ENCODE measurements around the gene SLC25A29. TPM values are rescaled to one million over a fixed set of nuclear protein-coding genes. Genes with fewer than 3 reads are reported as not detected.
"Not testable (repeated sequence)": the region's sequence is repeated elsewhere in the genome, so short reads cannot be mapped to it uniquely, and the experiment has no call there.

The SLC25A29 gene
- total RNA-seq, 1 donor, result 131 TPM

DNA sequence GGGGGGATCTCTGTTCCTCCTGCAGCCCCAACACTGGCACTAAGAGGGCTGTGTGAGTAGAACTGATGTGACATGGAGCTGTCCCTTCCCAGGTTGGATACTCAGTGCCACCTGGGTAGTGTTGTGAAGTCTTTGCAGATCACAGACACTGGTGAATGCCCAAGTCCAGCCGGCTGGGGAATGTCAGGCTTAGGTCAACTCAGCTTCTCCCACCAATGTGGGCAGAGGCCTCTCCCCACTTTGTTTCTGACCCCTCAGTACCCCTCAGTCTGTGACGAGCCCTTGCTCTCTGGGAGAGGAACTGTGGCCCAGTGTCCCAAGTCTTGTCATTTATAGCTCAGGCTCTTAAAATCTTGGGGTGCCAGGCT, 11.3 kb downstream of the SLC25A29 start:
- DNase-seq (ENCODE audit: low read depth in 2 of 3, low spot score in 2 of 3), result no peak

DNA sequence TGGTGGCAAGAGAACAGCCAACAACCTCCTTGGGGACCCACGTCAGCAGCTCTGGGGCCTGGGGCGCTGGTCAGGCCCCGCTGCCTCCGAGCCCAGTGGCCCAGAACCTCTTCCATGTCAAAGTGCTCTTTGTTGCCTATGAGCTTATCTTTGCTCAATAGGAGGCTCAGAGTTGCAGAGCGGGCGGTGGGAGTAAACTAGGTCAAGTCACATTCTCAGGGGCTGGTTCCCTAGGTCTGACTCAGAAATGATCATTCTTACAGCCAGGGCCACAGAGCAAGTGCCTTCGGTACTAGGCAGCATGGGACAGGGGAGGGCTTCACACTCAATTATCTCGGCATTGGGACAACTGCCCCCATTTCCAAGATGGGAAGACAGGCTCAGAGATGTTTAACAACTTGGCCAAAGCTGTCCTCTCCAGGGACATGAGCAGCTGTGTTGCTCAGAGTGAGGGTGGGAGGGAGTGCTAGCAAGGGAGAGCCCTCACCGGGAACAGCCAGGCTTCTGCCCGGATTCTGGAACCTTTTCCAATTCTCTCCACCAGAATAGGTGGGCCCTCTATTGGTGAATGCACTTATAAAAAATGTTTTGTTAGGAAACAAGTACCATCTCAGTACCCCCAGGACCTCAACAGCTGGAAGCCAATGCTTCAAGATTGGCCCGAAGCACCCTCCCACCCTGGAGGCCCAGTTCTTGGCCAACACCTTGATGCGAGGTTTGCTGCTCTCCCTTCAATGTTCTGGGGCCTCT, 11.9 kb downstream of the SLC25A29 start:
- no peak for DNase-seq (ENCODE audit: low read depth in 2 of 3, low spot score in 2 of 3)

DNA sequence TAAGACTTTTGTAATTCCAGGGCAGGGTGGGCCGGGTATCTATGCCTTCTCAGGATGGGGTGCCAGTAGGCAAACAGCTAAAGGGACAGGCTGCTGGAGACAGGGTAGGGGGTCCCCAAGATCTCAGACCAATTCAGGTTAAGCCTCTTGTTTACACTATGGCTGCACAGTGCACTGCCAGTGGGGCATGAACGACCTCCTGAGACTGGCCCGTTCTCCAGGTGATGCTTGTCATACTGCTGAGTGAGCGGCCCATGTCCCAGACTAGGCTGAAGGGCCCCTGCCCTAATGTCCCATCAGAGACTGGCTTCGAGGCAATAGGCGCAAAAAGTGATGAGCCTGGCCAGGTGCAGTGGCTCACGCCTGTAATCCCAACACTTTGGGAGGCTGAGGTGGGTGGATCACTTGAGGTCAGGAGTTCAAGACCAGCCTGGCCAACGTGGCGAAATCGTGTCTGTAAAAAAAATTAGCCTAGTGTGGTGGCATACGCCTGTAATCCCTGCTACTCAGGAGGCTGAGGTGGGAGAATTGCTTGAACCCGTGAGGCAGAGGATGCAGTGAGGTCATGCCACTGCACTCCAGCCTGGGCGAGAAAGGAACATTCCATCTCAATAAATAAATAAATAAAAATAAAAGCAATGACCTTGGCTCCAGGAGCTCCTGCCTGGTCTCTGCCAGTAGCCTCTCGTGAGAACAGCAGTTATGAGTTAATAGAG, 12.6 kb downstream of the SLC25A29 start:
- DNase-seq (ENCODE audit: low read depth in 2 of 3, low spot score in 2 of 3), result no peak

DNA sequence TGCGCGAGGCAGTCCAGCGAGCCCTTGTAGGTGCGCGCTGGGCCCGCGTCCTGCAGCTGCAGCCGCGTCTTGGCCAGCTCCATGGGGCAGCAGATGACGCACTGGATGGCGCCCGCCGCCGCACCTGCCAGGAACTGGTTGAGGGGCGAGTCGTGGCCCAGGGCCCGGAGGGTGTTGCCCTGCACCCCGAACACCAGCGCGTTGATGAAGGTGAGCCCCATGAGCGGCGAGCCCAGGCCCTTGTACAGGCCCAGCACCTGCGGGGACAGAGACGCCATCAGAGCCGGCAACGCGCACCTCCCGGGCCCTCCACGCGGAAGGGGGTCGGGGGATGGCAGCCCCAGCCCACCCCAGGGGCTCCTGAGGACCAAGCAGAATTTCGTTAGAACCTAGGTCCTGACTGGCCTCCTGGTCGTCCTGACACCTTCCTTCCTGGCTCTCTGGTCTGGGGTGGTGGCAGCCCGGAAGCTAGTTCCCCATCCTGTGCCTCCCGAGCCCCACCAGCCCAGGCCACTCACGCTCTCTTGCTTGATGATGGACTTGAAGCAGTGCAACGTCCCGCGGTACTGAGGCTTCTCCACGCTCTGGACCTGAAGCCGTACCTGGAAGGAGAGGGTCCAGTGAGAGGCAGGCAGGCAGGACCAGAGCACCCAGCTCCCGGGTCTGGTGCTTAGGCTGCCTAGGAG, 13.3 kb downstream of the SLC25A29 start:
- DNase-seq (ENCODE audit: low read depth in 2 of 3, low spot score in 2 of 3), result no peak

DNA sequence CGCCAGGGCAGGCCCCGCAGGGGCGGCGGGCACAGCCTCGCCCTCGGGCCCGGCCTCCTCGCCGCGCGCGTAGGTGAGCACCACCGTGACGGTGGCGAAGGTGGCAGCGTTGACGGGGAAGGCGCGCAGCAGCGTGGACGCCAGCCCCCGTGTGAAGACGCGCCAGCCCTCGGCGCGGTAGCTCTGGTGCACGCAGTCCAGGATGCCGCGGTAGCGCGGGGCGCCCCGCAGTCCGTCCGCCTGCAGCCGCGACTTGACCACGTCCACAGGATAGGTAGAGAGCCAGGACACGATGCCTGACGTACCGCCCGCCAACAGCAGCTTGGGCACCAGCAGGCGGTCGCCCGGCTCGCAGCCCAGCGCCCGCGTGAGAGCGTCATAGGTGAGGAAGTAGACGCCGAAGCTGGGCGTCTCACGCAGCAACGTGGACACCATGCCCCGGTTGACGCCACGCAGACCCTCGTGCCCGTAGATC, 13.9 kb downstream of the SLC25A29 start:
- DNase-seq (ENCODE audit: low read depth in 2 of 3, low spot score in 2 of 3), result no peak

DNA sequence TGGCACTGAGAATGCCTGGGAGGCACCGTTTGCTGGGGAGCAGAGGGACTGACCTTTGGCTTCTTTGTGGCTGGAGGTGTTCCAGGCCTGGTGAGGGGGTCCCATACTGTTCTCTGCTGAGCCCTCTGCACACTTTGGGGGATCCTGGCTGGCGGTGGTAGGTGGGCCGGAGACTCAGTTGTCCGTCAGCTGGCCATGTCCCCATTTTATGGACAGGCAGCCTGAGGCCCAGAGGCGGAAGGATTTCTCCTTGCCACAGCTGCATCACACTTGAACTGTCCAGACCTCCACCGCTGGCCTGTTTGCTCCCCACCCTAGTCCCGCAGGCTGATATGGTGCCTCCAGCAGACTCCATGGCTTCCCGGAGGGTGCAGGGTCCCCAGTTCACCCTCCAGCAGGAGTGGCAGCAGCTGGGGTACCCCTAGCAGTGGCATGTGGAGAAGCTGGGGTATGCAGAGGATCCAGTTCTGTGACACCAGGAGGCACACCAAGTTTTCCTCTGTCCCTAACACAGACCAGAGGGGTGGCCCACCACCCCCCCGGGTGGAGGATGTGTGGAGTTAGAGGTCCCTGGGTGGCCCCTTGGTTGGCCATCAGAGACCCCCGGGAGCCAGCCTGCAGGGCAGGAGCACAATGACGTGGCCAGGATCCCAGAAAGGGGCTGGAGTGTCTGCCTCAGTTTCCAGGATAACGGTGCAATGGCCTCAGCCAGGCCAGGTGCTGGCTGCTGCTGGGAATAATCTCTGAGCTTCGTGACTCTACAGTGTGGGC, 14.8 kb downstream of the SLC25A29 start:
- DNase-seq (ENCODE audit: low read depth in 2 of 3, low spot score in 2 of 3), result no peak

DNA sequence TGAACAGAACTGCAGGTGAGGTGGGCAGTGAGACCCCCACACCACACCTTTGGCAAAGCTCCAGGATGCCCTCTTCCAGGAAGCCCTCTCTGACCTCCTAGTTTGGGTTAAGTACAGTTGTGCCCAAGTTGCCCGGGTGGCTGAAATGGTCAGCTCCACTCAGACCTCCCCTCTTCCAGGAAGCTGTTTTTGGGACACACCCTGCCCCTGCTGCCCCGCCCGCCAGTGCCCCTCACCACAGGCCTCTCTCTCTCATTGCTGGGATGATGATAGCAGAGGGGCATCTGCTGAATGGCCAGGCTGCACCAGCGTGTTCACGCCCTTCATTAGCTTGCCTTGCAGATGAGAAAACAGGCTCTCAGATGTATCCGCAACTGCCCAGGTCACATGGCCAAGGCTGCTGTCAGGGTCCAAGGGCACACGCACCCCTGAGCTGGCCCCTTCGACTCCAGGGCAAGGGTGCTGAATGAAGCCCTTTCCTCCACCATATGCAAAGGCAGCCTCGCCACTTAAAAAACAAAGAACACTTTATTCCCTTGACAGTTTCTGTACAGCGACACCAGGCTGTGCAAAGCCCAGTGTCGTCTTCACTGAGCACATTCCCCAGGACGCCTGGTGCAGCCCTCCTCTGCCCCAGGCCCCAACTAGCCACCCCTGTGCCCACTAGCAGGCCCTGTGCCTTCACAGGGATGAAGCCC, 15.5 kb downstream of the SLC25A29 start:
- DNase-seq (ENCODE audit: low read depth in 2 of 3, low spot score in 2 of 3), result no peak

DNA sequence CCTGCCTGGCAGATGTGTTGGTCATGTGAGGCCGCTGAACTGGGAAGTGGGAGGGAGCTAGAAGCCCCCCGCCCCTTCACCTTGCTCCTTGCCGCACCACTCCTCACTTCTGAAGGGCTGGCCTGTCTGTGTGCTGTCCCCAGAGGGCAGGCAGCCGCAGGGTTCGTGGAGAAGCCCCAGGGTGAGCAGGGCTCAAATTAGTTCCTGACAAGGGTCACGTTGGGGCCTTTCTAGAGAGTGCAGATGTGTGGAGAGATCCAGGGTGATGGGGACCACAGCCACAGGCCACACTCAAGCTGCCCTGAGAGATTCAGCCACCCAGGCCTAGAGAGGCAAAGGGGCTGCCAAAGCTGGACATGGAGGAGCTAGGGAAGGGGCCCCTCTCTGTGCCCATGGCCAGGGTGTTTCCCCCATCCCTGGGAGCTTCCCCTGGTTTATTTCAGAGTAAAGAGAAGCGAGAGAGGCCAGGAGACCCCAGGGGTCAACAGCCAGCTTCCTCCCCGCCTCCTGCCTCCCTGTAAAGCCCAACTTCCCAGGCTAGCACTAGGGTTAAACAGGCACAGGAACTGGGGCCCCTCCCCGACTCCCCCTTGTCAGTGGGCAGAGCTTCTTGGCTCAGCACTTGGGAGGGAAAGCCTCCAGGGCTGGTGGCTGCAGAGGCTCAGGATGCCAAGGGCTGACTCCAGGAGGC, 16.2 kb downstream of the SLC25A29 start:
- DNase-seq (ENCODE audit: low read depth in 2 of 3, low spot score in 2 of 3), result no peak

DNA sequence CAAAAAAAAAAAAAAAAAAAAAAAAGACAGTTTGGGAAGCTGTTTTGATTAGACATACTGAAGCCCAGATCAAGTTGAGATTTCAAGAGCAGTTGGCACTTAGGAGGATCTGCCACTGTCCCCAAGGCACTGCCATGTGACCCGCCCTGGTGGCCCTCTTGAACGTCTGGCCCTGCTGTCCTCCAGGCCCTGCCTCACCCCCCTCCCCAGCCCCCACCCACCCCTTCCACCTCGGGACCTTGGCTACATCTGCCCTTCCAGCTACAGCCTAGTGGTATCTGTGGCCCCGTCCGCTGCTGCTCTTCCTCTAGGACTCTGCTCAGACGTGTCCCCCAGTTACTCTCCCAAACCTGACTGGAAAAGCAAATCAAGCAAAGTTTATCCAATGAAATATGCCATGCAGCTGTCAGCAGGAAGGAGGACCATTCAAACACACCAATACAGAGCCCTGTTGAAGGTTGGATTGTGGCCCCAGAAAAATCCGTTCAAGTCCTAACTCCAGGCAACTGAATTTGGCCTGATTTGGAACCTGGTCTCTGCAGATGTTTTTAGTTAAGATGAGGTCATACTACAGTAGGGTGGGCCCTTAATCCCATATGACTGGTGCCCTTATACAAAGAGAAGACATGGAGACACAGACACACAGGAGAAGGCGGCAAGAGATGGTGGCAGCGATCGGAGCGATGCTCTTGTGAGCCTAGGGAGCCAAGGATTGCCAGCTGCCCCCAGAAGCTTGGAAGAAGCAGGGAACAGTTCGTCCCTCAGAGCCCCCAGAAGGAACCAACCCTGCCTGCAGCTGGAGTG, 17.7 kb downstream of the SLC25A29 start:
- DNase-seq (ENCODE audit: low read depth in 2 of 3, low spot score in 2 of 3), result no peak

DNA sequence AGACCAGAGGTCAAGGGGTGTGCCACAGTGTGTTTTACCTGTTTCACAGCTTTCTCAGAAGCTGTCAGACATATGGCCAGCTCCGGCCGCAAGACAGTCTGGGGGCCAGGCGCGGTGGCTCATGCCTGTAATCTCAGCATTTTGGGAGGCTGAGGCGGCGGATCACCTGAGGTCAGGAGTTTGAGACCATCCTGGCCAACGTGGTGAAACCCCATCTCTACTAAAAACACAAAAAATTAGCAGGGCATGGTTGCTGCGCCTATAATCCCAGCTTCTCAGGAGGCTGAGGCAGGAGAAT, 18.3 kb downstream of the SLC25A29 start:
- DNase-seq (ENCODE audit: low read depth in 2 of 3, low spot score in 2 of 3), result not testable (repeated sequence)

DNA sequence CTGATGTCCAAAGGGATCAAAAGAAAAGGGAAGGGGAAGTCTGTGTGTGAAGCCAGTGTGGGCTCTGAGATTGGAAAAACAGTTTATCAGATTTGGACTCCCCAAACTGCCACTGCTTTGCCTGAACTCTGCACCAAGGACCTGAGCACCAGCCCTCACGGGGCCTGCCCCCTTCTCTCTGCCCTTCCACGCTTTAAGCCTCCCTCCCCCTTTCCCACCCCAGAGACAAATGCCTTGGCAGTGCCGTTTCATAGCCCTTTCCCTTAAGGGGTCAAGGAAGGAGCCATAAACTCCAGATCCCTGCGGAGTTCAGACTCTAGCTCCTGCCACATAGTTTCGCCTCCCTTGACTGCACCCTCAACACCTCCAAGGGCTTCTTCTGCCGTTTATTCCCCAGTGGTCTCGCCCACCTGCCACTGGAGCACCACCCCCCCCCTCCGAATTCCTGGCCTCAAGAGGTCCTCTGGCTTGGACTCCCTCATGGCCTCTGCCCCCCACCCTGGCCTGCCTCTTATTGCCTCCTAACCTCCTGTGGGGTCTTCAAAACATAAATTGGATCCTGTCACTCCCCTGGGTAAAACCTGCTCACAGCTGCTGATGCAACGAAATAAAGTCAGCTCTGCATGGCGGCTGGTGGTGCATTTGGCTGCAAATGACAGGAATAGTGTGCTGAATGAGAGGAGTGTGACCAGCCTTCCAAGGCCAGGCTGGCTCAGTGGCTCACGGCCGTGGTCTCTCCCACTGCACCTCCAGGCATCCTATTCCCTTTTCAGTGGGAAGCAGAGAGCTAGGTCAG, 18.8 kb downstream of the SLC25A29 start:
- DNase-seq (ENCODE audit: low read depth in 2 of 3, low spot score in 2 of 3), result no peak

DNA sequence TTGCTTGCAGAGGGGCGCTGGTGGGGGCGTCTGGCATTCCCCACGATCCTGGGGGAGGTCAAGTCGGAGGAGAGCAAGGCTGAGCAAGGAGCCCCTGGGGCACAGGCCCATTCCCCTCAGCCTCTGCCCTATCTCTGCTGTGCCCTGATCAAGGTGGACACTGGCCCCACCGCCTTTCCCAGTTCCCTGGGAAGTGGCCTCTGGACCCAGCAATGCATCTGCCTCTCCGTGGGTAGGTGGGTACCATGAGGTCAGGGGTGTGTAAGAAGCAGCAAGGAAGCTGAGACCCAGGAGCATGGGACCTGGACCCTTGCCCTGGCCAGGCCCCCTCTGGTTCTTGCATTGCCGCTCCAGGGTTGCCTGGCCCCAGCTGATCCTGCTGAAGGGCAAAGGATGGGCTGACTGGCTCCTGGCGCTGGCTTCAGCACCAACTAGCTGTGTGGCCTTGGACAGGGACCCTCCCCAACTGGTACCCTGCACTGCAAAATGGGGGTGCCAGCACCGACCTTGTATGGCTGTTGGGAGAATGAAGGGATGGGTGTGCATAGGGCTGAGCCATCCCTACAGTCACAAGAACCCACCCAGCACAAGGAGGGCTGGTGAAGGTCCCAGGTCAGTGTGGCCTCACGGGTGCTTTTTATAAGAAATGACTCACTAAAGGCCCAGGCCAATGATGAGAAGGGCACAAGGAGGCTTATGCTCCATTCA, 19.6 kb downstream of the SLC25A29 start:
- DNase-seq (ENCODE audit: low read depth in 2 of 3, low spot score in 2 of 3), result no peak

DNA sequence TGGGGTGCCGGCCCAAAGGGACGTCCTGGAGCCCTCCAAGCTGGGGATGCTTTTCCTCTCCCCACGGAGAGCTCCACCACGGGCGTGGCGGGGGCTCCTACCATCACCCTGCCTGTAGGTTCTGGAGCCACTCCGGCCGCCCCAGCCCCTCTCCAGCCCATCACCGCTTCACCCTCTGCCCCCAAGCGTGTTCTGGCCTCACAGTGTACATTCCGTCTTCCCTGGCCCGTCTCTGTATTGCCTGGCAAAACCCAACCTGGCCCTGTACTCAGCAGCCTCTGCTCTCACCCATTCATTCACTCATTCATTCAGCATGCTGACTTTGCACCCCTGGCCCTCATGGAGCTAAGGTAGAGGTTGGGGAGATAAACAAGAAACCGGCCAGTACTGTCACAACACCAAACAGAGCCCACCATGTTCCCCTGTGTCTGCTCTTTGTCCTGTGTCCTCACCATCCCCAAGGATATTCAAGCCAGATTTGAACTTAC, 20.3 kb downstream of the SLC25A29 start:
- no peak for DNase-seq (ENCODE audit: low read depth in 2 of 3, low spot score in 2 of 3)

DNA sequence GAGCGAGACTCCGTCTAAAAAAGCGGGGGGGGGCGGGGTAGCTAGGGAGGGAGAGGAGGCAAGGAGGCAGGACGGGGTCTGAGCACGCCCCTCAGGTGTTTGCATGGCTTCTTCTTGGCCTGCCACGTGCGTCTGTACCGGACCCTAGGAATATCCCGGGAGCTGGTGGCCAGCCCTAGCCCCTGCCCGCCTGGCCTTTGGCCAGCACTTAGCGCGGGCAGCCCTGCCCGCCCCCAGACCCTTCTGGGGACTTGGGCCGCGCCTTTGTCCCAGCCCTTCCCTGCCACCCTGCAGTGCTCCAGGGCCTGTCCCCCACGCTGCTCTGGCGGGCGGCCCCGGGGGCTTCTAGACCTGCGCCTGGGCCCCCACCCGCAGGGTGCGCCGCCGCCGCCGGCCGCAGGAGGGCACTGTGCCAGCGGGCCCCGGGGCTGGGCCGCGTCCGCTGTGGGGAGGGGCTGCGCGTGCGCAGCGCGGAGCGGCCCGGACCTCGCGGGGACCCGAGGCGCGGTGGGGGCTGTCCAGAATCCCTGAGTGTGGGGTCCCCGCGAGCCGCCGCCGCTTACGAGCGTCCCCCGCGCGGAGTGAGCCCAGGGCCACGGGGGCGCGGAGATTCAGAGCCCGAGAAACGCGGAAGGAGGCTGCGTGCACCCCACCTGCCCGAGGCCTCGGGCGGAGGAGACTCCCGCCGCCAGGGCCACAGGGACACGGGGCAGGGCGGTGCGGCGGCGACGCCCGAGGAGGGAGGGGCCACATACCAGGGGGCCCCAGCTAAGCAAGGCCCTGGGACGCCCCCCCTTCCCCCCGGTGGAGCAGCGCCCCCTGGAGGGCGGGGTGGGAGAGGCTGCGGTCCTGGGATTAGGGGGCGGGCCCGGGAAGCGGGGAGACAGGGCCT, 21.0 kb downstream of the SLC25A29 start:
- peak; percentile 74 to 85 (median 77) for DNase-seq (ENCODE audit: low read depth in 2 of 3, low spot score in 2 of 3)

DNA sequence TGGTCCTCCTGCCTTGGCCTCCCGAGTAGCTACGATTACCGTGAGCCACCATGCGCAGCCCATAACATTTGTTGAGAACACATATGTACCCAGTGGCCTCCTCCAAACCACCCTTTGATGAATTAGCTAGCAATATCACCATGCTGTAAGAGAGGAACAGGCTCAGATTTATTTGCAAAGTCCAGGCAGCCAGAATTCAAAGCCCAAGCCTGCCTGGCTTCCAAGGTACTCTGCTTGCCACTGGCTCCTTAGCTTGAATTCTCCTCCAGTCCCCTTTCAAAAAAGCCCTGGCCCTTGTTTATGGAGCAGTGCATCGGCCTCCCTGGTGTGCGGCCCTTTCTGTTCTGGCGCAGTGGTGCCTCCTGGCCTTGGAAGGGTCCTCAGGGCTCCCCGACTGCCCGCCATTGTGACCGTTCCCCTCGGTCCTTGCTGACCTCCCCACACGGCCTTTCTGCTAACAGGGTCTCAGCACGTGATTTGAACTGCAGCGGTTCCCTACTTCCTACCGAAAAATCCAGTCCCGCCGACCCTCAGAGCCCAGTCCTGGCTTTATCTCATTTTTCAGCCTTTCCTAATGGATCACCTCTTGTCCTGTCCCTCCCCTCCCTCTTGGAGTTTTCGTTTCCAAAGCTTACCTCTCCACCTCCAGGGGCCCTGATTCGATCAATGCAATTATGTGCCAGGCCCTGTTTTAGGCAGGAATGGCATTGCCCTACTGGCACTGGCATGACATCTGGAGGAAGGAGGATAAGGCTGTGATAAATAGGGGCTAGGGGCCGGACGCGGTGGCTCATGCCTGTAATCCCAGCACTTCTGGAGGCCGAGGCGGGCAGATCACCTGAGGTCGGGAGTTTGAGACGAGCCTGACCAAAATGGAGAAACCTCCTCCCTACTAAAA, 22.0 kb downstream of the SLC25A29 start:
- no peak for DNase-seq (ENCODE audit: low read depth in 2 of 3, low spot score in 2 of 3)
